K562 (cell line): ENCODE data around the gene VIM. TPM values are rescaled to one million over a fixed set of nuclear protein-coding genes. Genes with fewer than 3 reads are reported as not detected.

Experiments used
- ATAC-seq: fragments of 200-7000 bp; cut with Tn5 transposase; 3 replicates; pipeline ENCODE4 v1.9.1; 2020; ENCODE audit warnings: moderate library complexity
- BruUV-seq: library from RNA; stranded (reverse); fragments of 400-500 nt; replicated peaks from 2 replicates; lab custom pipeline; 2021; lab: Mats Ljungman, UMichigan
- CTCF ChIA-PET: fragments of 300-600 bp; formaldehyde crosslinking; extraction: SDS; loops from one replicate; lab custom pipeline; 2021; ENCODE audit warnings: low intra/inter-chr PET ratio; lab: Yijun Ruan, JAX
- POLR2A ChIA-PET: fragments of 300-600, 350-650 bp; sonication (Branson Sonifier 250); formaldehyde crosslinking; extraction: SDS; loops from one replicate; lab custom pipeline; 2021; ENCODE audit warnings: antibody characterized with exemption, inconsistent platforms; lab: Yijun Ruan, JAX
- DNase-seq, 4 experiments: peaks; one replicate each; pipeline versions ENCODE4 v3.0.0 to v3.0.0-alpha.2; 2011 to 2018; ENCODE audit warnings: low spot score in 3 of 4, mixed read lengths in 3 of 4; ENCODE audit errors: extremely low read depth in 1 of 4
- FAIRE-seq: peaks from 2 replicates; lab custom pipeline; 2011; peaks lifted over from hg19 to GRCh38; lab: Jason Lieb, UNC
- H2AFZ ChIP-seq: 2 replicates; pipeline ENCODE4 v1.6.0; 2011; ENCODE audit warnings: low read depth, low read length, control low read depth, inconsistent platforms
- H3K27ac ChIP-seq: fragments of 200-600 bp; 3 replicates; pipeline ENCODE4 v1.8.0; 2011; ENCODE audit warnings: low read depth, mild to moderate bottlenecking, control low read depth, inconsistent platforms, low read length, moderate library complexity, mixed read lengths; ENCODE audit errors: extremely low read depth
- H3K27me3 ChIP-seq, 2 experiments: fragments of 300-600 bp in 1 of 2; 2 replicates in 1 of 2; 3 replicates in 1 of 2; pipeline versions ENCODE4 v1.6.0 to v1.8.0; 2011; ENCODE audit warnings: inconsistent platforms in 2 of 2, low read length in 2 of 2, mild to moderate bottlenecking in 1 of 2, mixed read lengths in 1 of 2, moderate library complexity in 1 of 2; ENCODE audit not compliant: control insufficient read depth in 2 of 2, insufficient read depth in 2 of 2
- H3K36me3 ChIP-seq: fragments of 300-600 bp; 3 replicates; pipeline ENCODE4 v1.8.0; 2011; ENCODE audit warnings: mild to moderate bottlenecking, low read length, inconsistent platforms; ENCODE audit not compliant: control insufficient read depth, insufficient read depth
- H3K4me1 ChIP-seq, 2 experiments: fragments of 200-600 bp in 1 of 2; replicated peaks in 1 of 2; 2 replicates in 1 of 2; 3 replicates in 1 of 2; pipeline versions ENCODE4 v1.5.1 to v1.8.0; 2011; ENCODE audit warnings: inconsistent platforms in 2 of 2, low read length in 2 of 2, mild to moderate bottlenecking in 1 of 2, mixed read lengths in 1 of 2, moderate library complexity in 1 of 2; ENCODE audit not compliant: control insufficient read depth in 2 of 2, insufficient read depth in 2 of 2
- H3K4me2 ChIP-seq: 2 replicates; pipeline ENCODE4 v1.6.1; 2011; ENCODE audit warnings: low read length, control low read depth, inconsistent platforms, mixed read lengths; ENCODE audit not compliant: insufficient read depth
- H3K4me3 ChIP-seq: fragments of 200-600 bp; sonication (generic), shearing (Covaris generic); 2 replicates; pipeline ENCODE4 v1.5.1; 2016; ENCODE audit warnings: control low read depth, inconsistent platforms
- H3K79me2 ChIP-seq: fragments of 200-600 bp; 3 replicates; pipeline ENCODE4 v1.8.0; 2011; ENCODE audit warnings: low read length, inconsistent platforms; ENCODE audit not compliant: control insufficient read depth, insufficient read depth
- H3K9ac ChIP-seq, 2 experiments: 2 replicates each; pipeline versions ENCODE4 v1.6.0 to v1.6.1; 2011; ENCODE audit warnings: low read depth in 2 of 2, low read length in 2 of 2, control low read depth in 1 of 2, inconsistent platforms in 1 of 2, mild to moderate bottlenecking in 1 of 2, mixed read lengths in 1 of 2; ENCODE audit not compliant: insufficient read depth in 1 of 2
- H3K9me1 ChIP-seq: one replicate; pipeline ENCODE4 v1.6.0; 2011; ENCODE audit warnings: inconsistent platforms, mild to moderate bottlenecking, low read length, moderate library complexity; ENCODE audit not compliant: control insufficient read depth, insufficient read depth
- H3K9me3 ChIP-seq: replicated peaks from 2 replicates; pipeline ENCODE4 v1.5.1; 2011; ENCODE audit warnings: low read depth, low read length, inconsistent platforms; ENCODE audit not compliant: control insufficient read depth, insufficient read depth
- H4K20me1 ChIP-seq: replicated peaks from 2 replicates; pipeline ENCODE4 v1.6.1; 2011; ENCODE audit warnings: low read length, inconsistent platforms, mixed read lengths; ENCODE audit not compliant: control insufficient read depth, insufficient read depth
- ARHGAP35 ChIP-seq: fragments of 450-650 bp; IDR thresholded peaks from 2 replicates; pipeline ENCODE4 v1.6.1; 2018; ENCODE audit not compliant: partially characterized antibody
- BRD4 ChIP-seq: fragments of 200-600 bp; sonication (generic); IDR thresholded peaks from 2 replicates; pipeline ENCODE4 v1.6.1; 2017; ENCODE audit warnings: inconsistent platforms
- CBFB ChIP-seq: sonication (generic); formaldehyde crosslinking; IDR thresholded peaks from 2 replicates; pipeline ENCODE4 v1.4.0; 2020; ENCODE audit warnings: mild to moderate bottlenecking, missing genetic modification reagents
- HMG20A ChIP-seq: fragments of 450-650 bp; formaldehyde crosslinking; conservative IDR thresholded peaks from 2 replicates; pipeline ENCODE4 v1.4.0; 2020; ENCODE audit warnings: mild to moderate bottlenecking, mixed read lengths
- NR2C1 ChIP-seq, 2 experiments: fragments of 450-650 bp; IDR thresholded peaks; 2 replicates each; pipeline ENCODE4 v1.6.1; 2017; ENCODE audit warnings: mild to moderate bottlenecking in 2 of 2, antibody characterized with exemption in 1 of 2, inconsistent platforms in 1 of 2, missing compliant biosample characterization in 1 of 2, missing genetic modification characterization in 1 of 2
- POLR2AphosphoS2 ChIP-seq: IDR thresholded peaks from 2 replicates; pipeline ENCODE4 v1.6.1; 2012; ENCODE audit warnings: low read length, improper control_type of control experiment
- RBBP5 ChIP-seq: fragments of 200-600 bp; sonication (generic); IDR thresholded peaks from 2 replicates; pipeline ENCODE4 v1.6.1; 2012; ENCODE audit warnings: borderline replicate concordance, mild to moderate bottlenecking, low read length, control low read depth, inconsistent platforms; ENCODE audit not compliant: insufficient read depth, poor library complexity, severe bottlenecking
- RBM25 ChIP-seq: fragments of 200-400 bp; formaldehyde crosslinking; IDR thresholded peaks from 2 replicates; pipeline ENCODE4 v1.6.1; 2018; ENCODE audit warnings: low read length, low read depth, moderate library complexity; ENCODE audit not compliant: severe bottlenecking
- RFX1 ChIP-seq: fragments of 450-650 bp; IDR thresholded peaks from 2 replicates; pipeline ENCODE4 v1.6.1; 2016; ENCODE audit warnings: mild to moderate bottlenecking, moderate library complexity
- SP2 ChIP-seq: IDR thresholded peaks from 2 replicates; pipeline ENCODE4 v1.6.1; 2011; ENCODE audit warnings: mild to moderate bottlenecking, low read depth, low read length, moderate library complexity; ENCODE audit not compliant: poor library complexity, severe bottlenecking; ENCODE audit errors: extremely low read depth
- TCF7L2 ChIP-seq: fragments of 150-350 bp; IDR thresholded peaks from 2 replicates; pipeline ENCODE4 v1.6.1; 2016; ENCODE audit warnings: low read depth, mild to moderate bottlenecking, low read length, moderate library complexity
- ZBTB8A ChIP-seq: fragments of 450-650 bp; IDR thresholded peaks from 2 replicates; pipeline ENCODE4 v1.6.1; 2018; ENCODE audit warnings: mild to moderate bottlenecking, moderate library complexity; ENCODE audit not compliant: partially characterized antibody
- ZKSCAN8 ChIP-seq: fragments of 200-800 bp; sonication (Bioruptor generic); IDR thresholded peaks from 2 replicates; pipeline ENCODE4 v1.6.1; 2016; ENCODE audit warnings: missing genetic modification characterization, missing compliant biosample characterization
- WGBS: fragments of 100-300 bp; shearing (Covaris generic); methylation state at CpG from one replicate; pipeline ENCODE4 v1.1.6; 2016; ENCODE audit warnings: low coverage, mixed read lengths; ENCODE audit not compliant: insufficient coverage; ENCODE audit errors: missing lambda C conversion rate; 5-methylcytosine and 5-hydroxymethylcytosine counted together
- in situ Hi-C: fragments of 300-500 bp; cut with MboI; formaldehyde crosslinking; loops from 4 replicates; pipeline ENCODE4 v1.15.0; 2018; ENCODE audit warnings: inconsistent platforms, mixed read lengths
- intact Hi-C: fragments of 100-400 bp; cut with micrococcal nuclease; formaldehyde crosslinking; loops from 2 replicates; pipeline ENCODE4 v1.14.2; 2022
- polyA plus RNA-seq, 8 experiments: library from polyadenylated mRNA; depleted of rRNA in 4 of 8; stranded (reverse) in 5 of 8; unstranded in 3 of 8; fragments of >200 nt; fragmentation: Nextera tagmentation in 2 of 8; fragmentation: Illumina TruSeq in 1 of 8; extraction: Ambion mirVana in 2 of 8; extraction: Trizol in 1 of 8; gene quantifications; 2 replicates each; pipeline versions ENCODE4 v1.2.1 to v1.2.3, GENCODE V29; 2011 to 2014; ENCODE audit warnings: inconsistent platforms in 1 of 8, missing spikeins in 1 of 8
- total RNA-seq, 7 experiments: library from RNA; depleted of rRNA in 6 of 7; stranded (reverse); fragments of >200 nt in 6 of 7; fragmentation: Illumina TruSeq in 2 of 7; extraction: Trizol in 2 of 7; gene quantifications; 2 replicates each; pipeline versions ENCODE4 v1.2.1 to v1.2.3, GENCODE V29; 2011 to 2021; ENCODE audit warnings: low replicate concordance in 1 of 7
- TF ChIP-seq, protein P1 (sequence below): sonication (generic); formaldehyde crosslinking; IDR thresholded peaks from 2 replicates; pipeline ENCODE4 v1.8.1; 2023; ENCODE audit warnings: mild to moderate bottlenecking, missing genetic modification reagents

VIM gene
- total and polyA plus RNA-seq, 9 of the 15 experiments (the other 6 are each of a cell fraction or from before 2014, with no cell fraction given): 86.0 to 621 (median 383) TPM

GRCh38 chr10:17179002-17179401 lies 49.0 kb upstream of the VIM start:
- 53% methylated on average over 3 of the region's 3 CpGs for WGBS
- H2AFZ ChIP-seq: no peak overlapping the region
- CTCF ChIA-PET: interaction anchor here (0.7 kb wide), 1 partner anchor 574 kb away, joined by 3 read pairs; no protein-coding TSS in a partner anchor
- H3K4me2 ChIP-seq: no peak overlapping the region
- H3K9me3 ChIP-seq: no peaks in the 10 kb centered on the region
- no TSS peak for BruUV-seq
- no peaks in the 10 kb centered on the region for H4K20me1 ChIP-seq
- no peaks in the 10 kb centered on the region for H3K36me3 ChIP-seq
- intact Hi-C loops: no loop called here
- FAIRE-seq: peak; percentile 23
- TF ChIP-seq RFX1: no peak
- TF ChIP-seq, all 486 proteins: peak for 0
- Histone ChIP-seq H3K9ac (no peak overlapping the region), H3K27me3 (no peaks in the 10 kb centered on the region), H3K9me1 (no peaks in the 10 kb centered on the region), H3K4me3 (no peak overlapping the region), H3K27ac (no peak overlapping the region), H3K4me1 (no peaks in the 10 kb centered on the region; a peak in 1 of 5 replicates), H3K79me2 (no peaks in the 10 kb centered on the region)
- ATAC-seq (no peak), DNase-seq (no peak)
- in situ Hi-C loops: no loop called here
- POLR2A ChIA-PET: interaction anchor here (0.8 to 1.4 kb wide), 3 partner anchors 12 to 57 kb away, joined by 3 to 4 read pairs (median 3); no protein-coding TSS in a partner anchor

DNA sequence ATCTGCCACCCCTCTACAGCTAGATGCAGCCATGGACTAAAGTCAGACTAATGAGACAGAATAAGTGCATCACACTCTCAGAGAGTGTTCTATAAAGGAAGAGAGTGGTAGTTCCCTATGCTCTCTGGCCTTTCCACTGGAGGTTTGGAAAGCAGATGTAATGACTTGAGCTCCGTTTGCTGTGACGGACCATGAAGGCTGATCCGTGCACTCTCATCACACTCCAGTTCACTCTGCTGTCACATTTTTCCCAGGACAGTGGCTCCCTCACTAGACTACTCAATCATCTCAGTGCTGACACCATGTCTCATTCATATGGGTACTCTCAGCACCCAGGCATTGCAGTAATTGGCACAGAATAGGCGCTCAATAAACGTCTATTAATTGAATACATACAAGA lies 46.9 kb upstream of the VIM start:
- Histone ChIP-seq H3K9me1 (no peaks in the 10 kb centered on the region), H3K79me2 (no peaks in the 10 kb centered on the region), H4K20me1 (no peaks in the 10 kb centered on the region), H3K36me3 (no peaks in the 10 kb centered on the region), H3K9ac (no peak overlapping the region), H2AFZ (no peak overlapping the region), H3K4me2 (no peak overlapping the region), H3K9me3 (no peaks in the 10 kb centered on the region), H3K27ac (no peak overlapping the region), H3K4me1 (no peaks in the 10 kb centered on the region), H3K27me3 (no peaks in the 10 kb centered on the region), H3K4me3 (no peak overlapping the region)
- DNase-seq: no peak
- ATAC-seq: no peak
- ChIA-PET CTCF (no interaction called here), POLR2A (interaction anchor here (1.1 kb wide), 1 partner anchor 124 kb away, joined by 3 read pairs; no protein-coding TSS in a partner anchor)
- WGBS: 78% methylated on average over 5 of the region's 5 CpGs
- in situ Hi-C loops: no loop called here
- no TSS peak for BruUV-seq
- FAIRE-seq: no peak
- intact Hi-C loops: no loop called here
- no peak for TF ChIP-seq ZKSCAN8
- TF ChIP-seq RBM25: no peak
- TF ChIP-seq, protein P1, sequence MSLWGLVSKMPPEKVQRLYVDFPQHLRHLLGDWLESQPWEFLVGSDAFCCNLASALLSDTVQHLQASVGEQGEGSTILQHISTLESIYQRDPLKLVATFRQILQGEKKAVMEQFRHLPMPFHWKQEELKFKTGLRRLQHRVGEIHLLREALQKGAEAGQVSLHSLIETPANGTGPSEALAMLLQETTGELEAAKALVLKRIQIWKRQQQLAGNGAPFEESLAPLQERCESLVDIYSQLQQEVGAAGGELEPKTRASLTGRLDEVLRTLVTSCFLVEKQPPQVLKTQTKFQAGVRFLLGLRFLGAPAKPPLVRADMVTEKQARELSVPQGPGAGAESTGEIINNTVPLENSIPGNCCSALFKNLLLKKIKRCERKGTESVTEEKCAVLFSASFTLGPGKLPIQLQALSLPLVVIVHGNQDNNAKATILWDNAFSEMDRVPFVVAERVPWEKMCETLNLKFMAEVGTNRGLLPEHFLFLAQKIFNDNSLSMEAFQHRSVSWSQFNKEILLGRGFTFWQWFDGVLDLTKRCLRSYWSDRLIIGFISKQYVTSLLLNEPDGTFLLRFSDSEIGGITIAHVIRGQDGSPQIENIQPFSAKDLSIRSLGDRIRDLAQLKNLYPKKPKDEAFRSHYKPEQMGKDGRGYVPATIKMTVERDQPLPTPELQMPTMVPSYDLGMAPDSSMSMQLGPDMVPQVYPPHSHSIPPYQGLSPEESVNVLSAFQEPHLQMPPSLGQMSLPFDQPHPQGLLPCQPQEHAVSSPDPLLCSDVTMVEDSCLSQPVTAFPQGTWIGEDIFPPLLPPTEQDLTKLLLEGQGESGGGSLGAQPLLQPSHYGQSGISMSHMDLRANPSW (CRISPR knock-in tag): no peak
- no peak for TF ChIP-seq SP2
- TF ChIP-seq HMG20A (CRISPR knock-in tag): no peak
- no peak for TF ChIP-seq ZBTB8A
- TF ChIP-seq TCF7L2: no peak
- TF ChIP-seq RBBP5: no peak
- TF ChIP-seq NR2C1 (IDR thresholded peaks at IDR 0.05): no peak
- no peak for TF ChIP-seq NR2C1 (tag; IDR thresholded peaks at IDR 0.05)
- no peak for TF ChIP-seq POLR2AphosphoS2
- TF ChIP-seq ARHGAP35: no peak
- TF ChIP-seq CBFB (CRISPR knock-in tag): no peak
- no peak for TF ChIP-seq BRD4
